Lung microvascular endothelial cell (primary cell): ENCODE results near the gene CTDNEP1. TPM values are rescaled to one million over a fixed set of nuclear protein-coding genes. Genes with fewer than 3 reads are reported as not detected.

Source experiments
- DNase-seq, 2 donors: peaks; one replicate each; pipeline versions ENCODE4 v3.0.0 to v3.0.0-alpha.2; 2010; ENCODE audit warnings: low read depth in 2 of 2
- total RNA-seq: library from RNA; depleted of rRNA; stranded (reverse); fragments of >200 nt; gene quantifications from 2 replicates; pipeline ENCODE4 v1.2.1, GENCODE V29; 2014

The CTDNEP1 gene
- 22.4 and 25.2 TPM in 2 replicates for total RNA-seq

GRCh38 chr17:7251661-7252175 is at the start of gene CTDNEP1:
CTDNEP1 (minus strand) TSS chr17:7251734; CDS start chr17:7251296, 438 bp downstream.
- DNase-seq: peak; percentile 100

GRCh38 chr17:7296189-7296861 is 44.8 kb upstream of the CTDNEP1 start:
- DNase-seq: peak; percentile 81 to 83

- no peak for DNase-seq
These were observed 44.0 kb upstream of the CTDNEP1 start for GRCh38 chr17:7295230-7296180.

GRCh38 chr17:7294614-7295153 is 43.1 kb upstream of the CTDNEP1 start, which contains the start of gene YBX2:
YBX2 (minus strand) TSS chr17:7294639; CDS start chr17:7294500, 139 bp downstream.
- peak in 1 of 2 donors; percentile 56 for DNase-seq

GRCh38 chr17:7293816-7294613 is 42.5 kb upstream of the CTDNEP1 start:
- no peak for DNase-seq

- DNase-seq: no peak
These were observed 41.6 kb upstream of the CTDNEP1 start for GRCh38 chr17:7293159-7293558.

GRCh38 chr17:7292729-7293128 is 41.2 kb upstream of the CTDNEP1 start:
- DNase-seq: no peak

GRCh38 chr17:7292194-7292593 is 40.7 kb upstream of the CTDNEP1 start:
- no peak for DNase-seq

- DNase-seq: no peak
These were observed 39.2 kb upstream of the CTDNEP1 start for GRCh38 chr17:7290685-7291084.

- no peak for DNase-seq
These were observed 38.6 kb upstream of the CTDNEP1 start for GRCh38 chr17:7290166-7290565.

GRCh38 chr17:7289256-7290032 is 37.9 kb upstream of the CTDNEP1 start:
- DNase-seq: no peak

GRCh38 chr17:7285679-7286078 is 34.1 kb upstream of the CTDNEP1 start:
- DNase-seq: no peak

GRCh38 chr17:7284911-7285310 is 33.4 kb upstream of the CTDNEP1 start:
- no peak for DNase-seq

- DNase-seq: no peak
These were observed 32.1 kb upstream of the CTDNEP1 start for GRCh38 chr17:7283471-7284216.

GRCh38 chr17:7282752-7283321 is 31.3 kb upstream of the CTDNEP1 start:
- DNase-seq: peak in 1 of 2 donors; percentile 14

- DNase-seq: peak in 1 of 2 donors; percentile 58
These were observed 30.6 kb upstream of the CTDNEP1 start for GRCh38 chr17:7281953-7282751.

- peak; percentile 92 to 95 for DNase-seq
These were observed 29.8 kb upstream of the CTDNEP1 start, which contains the start of gene SLC2A4 for GRCh38 chr17:7281074-7281952. SLC2A4 (plus strand) TSS chr17:7281718; CDS start chr17:7281935, 217 bp downstream.
